Measurements from ENCODE around the gene AFF3. TPM values are rescaled to one million over a fixed set of nuclear protein-coding genes. Genes with fewer than 3 reads are reported as not detected.

The AFF3 gene
- total RNA-seq, 1 experiment from 2014 or later, result not detected

- Histone ChIP-seq H3K9me3 (ENCODE audit: insufficient read depth, low read depth) (no peaks in the 10 kb centered on the region; the same call in 1 of the 2 replicates), H3K27me3 (ENCODE audit: insufficient read depth, low read depth) (peaks cover 61% of the 10 kb centered on the region), H2AFZ (no peak overlapping the region), H3F3A (ENCODE audit: insufficient read depth, low read depth) (no peaks in the 10 kb centered on the region), H3K9me2 (ENCODE audit: insufficient read depth) (no peaks in the 10 kb centered on the region), H4K20me1 (ENCODE audit: insufficient read depth) (no peaks in the 10 kb centered on the region), H3K27ac (no peak overlapping the region), H3K36me3 (ENCODE audit: low read depth) (no peaks in the 10 kb centered on the region), H3K4me1 (replicated peaks; ENCODE audit: insufficient read depth) (no peaks in the 10 kb centered on the region), H3K79me2 (ENCODE audit: low read depth) (no peaks in the 10 kb centered on the region), H3K4me3 (no peak overlapping the region), H3K4me2 (no peak overlapping the region)
- CTCF ChIA-PET, result no interaction called here
- POLR2A ChIA-PET (ENCODE audit: unreplicated experiment), result no interaction called here
- intact Hi-C loops (cut with micrococcal nuclease; ENCODE audit: unreplicated experiment), result no loop called here
- no TSS peak for BruUV-seq (replicated peaks)
- TF ChIP-seq EZH2 (IDR thresholded peaks at IDR 0.05; ENCODE audit: low read depth) (no peak), CTCF (conservative IDR thresholded peaks at IDR 0.05) (no peak)
- DNase-seq, result no peak
Measured at GRCh38 chr2:99816908-99817307, 325.5 kb downstream of the AFF3 start.

DNA sequence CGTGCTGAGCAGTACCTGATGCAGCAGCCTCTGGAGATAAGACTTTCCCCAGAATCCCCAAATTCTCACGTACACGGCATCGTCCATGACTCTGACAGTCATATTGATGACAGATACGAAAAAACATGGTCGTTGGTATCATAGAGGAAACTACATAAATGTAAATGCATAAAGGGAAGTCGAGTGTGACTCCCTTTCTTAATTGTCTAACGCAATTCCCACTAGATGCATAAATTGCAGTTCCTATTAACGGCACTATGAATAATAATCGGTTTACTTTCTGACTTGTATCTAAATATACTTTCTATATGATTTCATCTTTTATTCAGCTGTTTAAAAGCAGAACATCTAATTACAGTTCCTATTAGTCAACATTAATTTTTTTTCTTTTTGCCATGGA is 330.0 kb downstream of the AFF3 start:
- H3F3A ChIP-seq (ENCODE audit: insufficient read depth, low read depth), result no peaks in the 10 kb centered on the region
- H4K20me1 ChIP-seq (ENCODE audit: insufficient read depth), result no peaks in the 10 kb centered on the region
- intact Hi-C loops (cut with micrococcal nuclease; ENCODE audit: unreplicated experiment), result no loop called here
- no peak overlapping the region for H3K27ac ChIP-seq
- H3K4me3 ChIP-seq, result no peak overlapping the region
- no peaks in the 10 kb centered on the region; the same call in 1 of the 2 replicates for H3K9me3 ChIP-seq (ENCODE audit: insufficient read depth, low read depth)
- H3K36me3 ChIP-seq (ENCODE audit: low read depth), result no peaks in the 10 kb centered on the region
- ChIA-PET POLR2A (ENCODE audit: unreplicated experiment) (no interaction called here), CTCF (no interaction called here)
- H3K4me2 ChIP-seq, result no peak overlapping the region
- peaks cover 67% of the 10 kb centered on the region for H3K27me3 ChIP-seq (ENCODE audit: insufficient read depth, low read depth)
- no peak for TF ChIP-seq CTCF (conservative IDR thresholded peaks at IDR 0.05)
- TF ChIP-seq EZH2 (IDR thresholded peaks at IDR 0.05; ENCODE audit: low read depth), result no peak
- no peak for DNase-seq
- no peaks in the 10 kb centered on the region for H3K4me1 ChIP-seq (replicated peaks; ENCODE audit: insufficient read depth)
- no peak overlapping the region for H2AFZ ChIP-seq
- no TSS peak for BruUV-seq (replicated peaks)
- no peaks in the 10 kb centered on the region for H3K79me2 ChIP-seq (ENCODE audit: low read depth)
- H3K9me2 ChIP-seq (ENCODE audit: insufficient read depth), result no peaks in the 10 kb centered on the region

GRCh38 chr2:99811544-99811943 is 330.8 kb downstream of the AFF3 start:
- no peaks in the 10 kb centered on the region for H3K79me2 ChIP-seq (ENCODE audit: low read depth)
- H3K9me3 ChIP-seq (ENCODE audit: insufficient read depth, low read depth), result no peaks in the 10 kb centered on the region; the same call in 1 of the 2 replicates
- no peaks in the 10 kb centered on the region for H3K4me1 ChIP-seq (replicated peaks; ENCODE audit: insufficient read depth)
- H3K27ac ChIP-seq, result no peak overlapping the region
- intact Hi-C loops (cut with micrococcal nuclease; ENCODE audit: unreplicated experiment), result no loop called here
- ChIA-PET POLR2A (ENCODE audit: unreplicated experiment) (no interaction called here), CTCF (no interaction called here)
- H3K27me3 ChIP-seq (ENCODE audit: insufficient read depth, low read depth), result peaks cover 69% of the 10 kb centered on the region
- H3F3A ChIP-seq (ENCODE audit: insufficient read depth, low read depth), result no peaks in the 10 kb centered on the region
- DNase-seq, result no peak
- no peaks in the 10 kb centered on the region for H3K36me3 ChIP-seq (ENCODE audit: low read depth)
- H3K4me3 ChIP-seq, result no peak overlapping the region
- no TSS peak for BruUV-seq (replicated peaks)
- no peaks in the 10 kb centered on the region for H3K9me2 ChIP-seq (ENCODE audit: insufficient read depth)
- H4K20me1 ChIP-seq (ENCODE audit: insufficient read depth), result no peaks in the 10 kb centered on the region
- TF ChIP-seq CTCF (conservative IDR thresholded peaks at IDR 0.05) (no peak), EZH2 (IDR thresholded peaks at IDR 0.05; ENCODE audit: low read depth) (no peak)
- H3K4me2 ChIP-seq, result no peak overlapping the region
- no peak overlapping the region for H2AFZ ChIP-seq

Data from PC-9 (cell line).